Right lobe of liver (tissue), 4 donors: Measurements from ENCODE around the gene BAIAP2L2.

ENCODE experiments used
- CTCF ChIP-seq, 4 donors: fragments of 200-600 bp in 3 of 4; fragments of 450-650 bp in 1 of 4; IDR thresholded peaks; one replicate each; pipeline versions ENCODE4 v1.5.1 to v1.8.0; 2016 to 2022; ENCODE audit warnings: antibody characterized with exemption in 4 of 4, mild to moderate bottlenecking in 2 of 4
- POLR2A ChIP-seq: fragments of 450-650 bp; IDR thresholded peaks from one replicate; pipeline ENCODE4 v1.6.1; 2017; ENCODE audit warnings: antibody characterized with exemption, mild to moderate bottlenecking
- donor health status: DM: no; HTN: no; CAD: no.
- donor health status: DM: no; HTN: no; CAD: no.
- donor health status: DM: no; HTN: yes; CAD: no.

- TF ChIP-seq POLR2A (no peak), CTCF (IDR thresholded peaks at IDR 0.05) (no peak)
Observed at GRCh38 chr22:38038890-38039812, 71.3 kb downstream of the BAIAP2L2 start.
